H1 (cell line): Measurements from ENCODE around the gene TEX11. TPM values are rescaled to one million over a fixed set of nuclear protein-coding genes. Genes with fewer than 3 reads are reported as not detected.
"Not testable (repeated sequence)": the region's sequence is repeated elsewhere in the genome, so short reads cannot be mapped to it uniquely, and the experiment has no call there.

Experiments used
- CTCF ChIA-PET: fragments of 300-600 bp; sonication (Branson Sonifier 250); formaldehyde crosslinking; loops from one replicate; lab custom pipeline; 2021; ENCODE audit not compliant: partially characterized antibody; lab: Charles Lee
- POLR2A ChIA-PET: fragments of 300-600 bp; sonication (Branson Sonifier 250); formaldehyde crosslinking; loops from one replicate; lab custom pipeline; 2021; ENCODE audit warnings: inconsistent platforms; ENCODE audit not compliant: partially characterized antibody; lab: Charles Lee
- DNase-seq, 2 experiments: peaks; one replicate each; pipeline versions ENCODE4 v3.0.0 to v3.0.0-alpha.2; 2010 to 2022; ENCODE audit warnings: low spot score in 2 of 2, low read depth in 1 of 2, mixed read lengths in 1 of 2
- FAIRE-seq: peaks from 2 replicates; lab custom pipeline; 2011; peaks lifted over from hg19 to GRCh38; lab: Jason Lieb, UNC
- H2AFZ ChIP-seq: 2 replicates; pipeline ENCODE4 v1.8.1; 2012; ENCODE audit warnings: low read length, inconsistent platforms
- H2AK5ac ChIP-seq: 2 replicates; pipeline ENCODE4 v1.6.1; 2013; ENCODE audit warnings: low read depth, low read length
- H2BK120ac ChIP-seq: replicated peaks from 2 replicates; pipeline ENCODE3; 2013; ENCODE audit warnings: low read depth, low read length, inconsistent platforms
- H2BK12ac ChIP-seq: 2 replicates; pipeline ENCODE4 v1.6.1; 2013; ENCODE audit warnings: low read depth, low read length
- H2BK15ac ChIP-seq: 2 replicates; pipeline ENCODE4 v1.6.1; 2013; ENCODE audit warnings: low read length
- H2BK20ac ChIP-seq: 2 replicates; pipeline ENCODE4 v1.6.1; 2013; ENCODE audit warnings: low read length
- H2BK5ac ChIP-seq: 2 replicates; pipeline ENCODE4 v1.6.1; 2013; ENCODE audit warnings: low read depth, low read length
- H3K14ac ChIP-seq: 2 replicates; pipeline ENCODE4 v1.6.1; 2013; ENCODE audit warnings: inconsistent platforms; ENCODE audit not compliant: insufficient read length
- H3K18ac ChIP-seq: 2 replicates; pipeline ENCODE4 v1.6.1; 2013; ENCODE audit warnings: low read length; ENCODE audit errors: extremely low read depth
- H3K23ac ChIP-seq: 2 replicates; pipeline ENCODE4 v1.6.1; 2013; ENCODE audit warnings: inconsistent platforms; ENCODE audit not compliant: insufficient read length
- H3K23me2 ChIP-seq: 2 replicates; pipeline ENCODE4 v1.6.1; 2013; ENCODE audit warnings: low read depth, low read length
- H3K27ac ChIP-seq: 2 replicates; pipeline ENCODE4 v1.6.1; 2011; ENCODE audit warnings: low read depth, low read length, inconsistent platforms
- H3K27me3 ChIP-seq, 4 experiments: replicated peaks in 1 of 4; 1 replicate in 1 of 4; 2 replicates in 3 of 4; pipeline versions ENCODE4 v1.6.1 to v1.8.1; 2011 to 2013; ENCODE audit warnings: low read length in 3 of 4, mild to moderate bottlenecking in 3 of 4, inconsistent platforms in 2 of 4, mixed read lengths in 2 of 4, moderate library complexity in 1 of 4; ENCODE audit not compliant: control insufficient read depth in 3 of 4, insufficient read depth in 3 of 4; ENCODE audit errors: extremely low read depth in 1 of 4
- H3K36me3 ChIP-seq, 4 experiments: 2 replicates each; pipeline versions ENCODE4 v1.6.1 to v1.8.1; 2011 to 2013; ENCODE audit warnings: mild to moderate bottlenecking in 4 of 4, low read length in 3 of 4, moderate library complexity in 2 of 4, control low read depth in 1 of 4, inconsistent platforms in 1 of 4; ENCODE audit not compliant: insufficient read depth in 4 of 4, control insufficient read depth in 2 of 4
- H3K4ac ChIP-seq: replicated peaks from 2 replicates; pipeline ENCODE3; 2013; ENCODE audit warnings: low read length, low read depth, mixed read lengths, inconsistent platforms; ENCODE audit not compliant: insufficient read length
- H3K4me1 ChIP-seq, 4 experiments: replicated peaks in 1 of 4; 1 replicate in 1 of 4; 2 replicates in 3 of 4; pipeline versions ENCODE4 v1.6.1 to v1.8.1; 2011 to 2013; ENCODE audit warnings: low read length in 3 of 4, inconsistent platforms in 2 of 4, mixed read lengths in 1 of 4; ENCODE audit not compliant: insufficient read depth in 4 of 4, control insufficient read depth in 3 of 4
- H3K4me2 ChIP-seq, 2 experiments: 2 replicates each; pipeline versions ENCODE4 v1.6.1 to v1.8.1; 2011 to 2013; ENCODE audit warnings: low read depth in 2 of 2, low read length in 2 of 2, control low read depth in 1 of 2, inconsistent platforms in 1 of 2, mild to moderate bottlenecking in 1 of 2; ENCODE audit not compliant: insufficient read depth in 1 of 2
- H3K4me3 ChIP-seq, 4 experiments: fragments of 200-600, 300-600 bp in 1 of 4; sonication (generic), shearing (Covaris generic), sonication (Bioruptor Twin) in 1 of 4; 2 replicates each; pipeline versions ENCODE4 v1.5.1 to v1.8.1; 2011 to 2016; ENCODE audit warnings: low read length in 4 of 4, low read depth in 3 of 4, control low read depth in 2 of 4, inconsistent platforms in 2 of 4, mild to moderate bottlenecking in 2 of 4, mixed read lengths in 1 of 4, moderate library complexity in 1 of 4; ENCODE audit not compliant: insufficient read depth in 2 of 4; ENCODE audit errors: extremely low read depth in 1 of 4
- H3K56ac ChIP-seq: replicated peaks from 2 replicates; pipeline ENCODE3; 2013; ENCODE audit warnings: low read depth, mild to moderate bottlenecking, mixed read lengths, low read length, inconsistent platforms; ENCODE audit not compliant: insufficient read length
- H3K79me1 ChIP-seq: 2 replicates; pipeline ENCODE4 v1.6.1; 2013; ENCODE audit warnings: low read depth, low read length, control low read depth
- H3K79me2 ChIP-seq, 2 experiments: 2 replicates each; pipeline versions ENCODE4 v1.6.1 to v1.8.1; 2012 to 2013; ENCODE audit warnings: low read length in 2 of 2, mild to moderate bottlenecking in 2 of 2, inconsistent platforms in 1 of 2; ENCODE audit not compliant: insufficient read depth in 2 of 2, control insufficient read depth in 1 of 2
- H3K9ac ChIP-seq, 4 experiments: replicated peaks in 1 of 4; 1 replicate in 1 of 4; 2 replicates in 3 of 4; pipeline versions ENCODE4 v1.6.1 to v1.8.1; 2011 to 2013; ENCODE audit warnings: low read depth in 3 of 4, low read length in 3 of 4, control low read depth in 2 of 4, mild to moderate bottlenecking in 2 of 4, moderate library complexity in 2 of 4, inconsistent platforms in 1 of 4; ENCODE audit errors: extremely low read depth in 1 of 4
- H3K9me3 ChIP-seq, 2 experiments: 2 replicates each; pipeline versions ENCODE4 v1.6.1 to v1.8.1; 2012 to 2013; ENCODE audit warnings: mild to moderate bottlenecking in 2 of 2, moderate library complexity in 2 of 2, control low read depth in 1 of 2, inconsistent platforms in 1 of 2, low read depth in 1 of 2, low read length in 1 of 2, mixed read lengths in 1 of 2; ENCODE audit not compliant: insufficient read depth in 2 of 2
- H4K20me1 ChIP-seq, 2 experiments: replicated peaks in 1 of 2; 2 replicates each; pipeline versions ENCODE3 to v1.8.1; 2011 to 2013; ENCODE audit warnings: inconsistent platforms in 2 of 2, low read length in 2 of 2, mild to moderate bottlenecking in 1 of 2; ENCODE audit not compliant: insufficient read depth in 2 of 2, control insufficient read depth in 1 of 2
- H4K5ac ChIP-seq: 2 replicates; pipeline ENCODE4 v1.6.1; 2013; ENCODE audit warnings: low read length, low read depth, mixed read lengths, inconsistent platforms; ENCODE audit not compliant: insufficient read length
- H4K8ac ChIP-seq: 2 replicates; pipeline ENCODE4 v1.8.0; 2013; ENCODE audit warnings: mild to moderate bottlenecking, moderate library complexity, low read length, inconsistent platforms; ENCODE audit not compliant: insufficient read depth; ENCODE audit errors: extremely low read depth
- H4K91ac ChIP-seq: replicated peaks from 2 replicates; pipeline ENCODE3; 2013; ENCODE audit warnings: low read length, mixed read lengths, inconsistent platforms; ENCODE audit not compliant: insufficient read length
- KDM5A ChIP-seq: fragments of 200-600 bp; IDR thresholded peaks from 2 replicates; pipeline ENCODE4 v1.7.1; 2012; ENCODE audit warnings: mild to moderate bottlenecking, low read length, inconsistent platforms, mixed read lengths
- WGBS, 2 experiments: shearing (Covaris generic) in 1 of 2; methylation state at CpG; one replicate each; pipeline versions ENCODE4 v1.1.6 to v1.1.7; 2013 to 2015; ENCODE audit warnings: low lambda C conversion rate in 2 of 2, mixed read lengths in 2 of 2, inconsistent platforms in 1 of 2, low coverage in 1 of 2, missing lambda C conversion rate in 1 of 2; ENCODE audit not compliant: insufficient replicate concordance in 2 of 2, insufficient coverage in 1 of 2, insufficient read length in 1 of 2; ENCODE audit errors: extremely low coverage in 1 of 2, missing lambda C conversion rate in 1 of 2; 5-methylcytosine and 5-hydroxymethylcytosine counted together
- polyA plus RNA-seq, 7 experiments: library from polyadenylated mRNA; depleted of rRNA in 3 of 7; stranded (reverse) in 5 of 7; unstranded in 2 of 7; fragments of >200 nt in 5 of 7; fragments of 200-250 nt in 2 of 7; gene quantifications; 1 replicate in 5 of 7; 2 replicates in 1 of 7; 4 replicates in 1 of 7; pipeline versions ENCODE4 v1.2.1 to v1.2.3, GENCODE V29; 2011 to 2013; ENCODE audit warnings: missing spikeins in 2 of 7, mixed read lengths in 2 of 7
- total RNA-seq: library from RNA; stranded (reverse); fragmentation: NEBNext Ultra II Directional; extraction: Animal tissue kit (Norgen Biotek cat#: 25700); gene quantifications from 2 replicates; pipeline ENCODE4 v1.2.1, GENCODE V29; 2021

Gene TEX11
- total and polyA plus RNA-seq, 2 of the 8 experiments (the other 6 are each of a cell fraction or from before 2014, with no cell fraction given): 0.11 to 0.74 TPM

DNA sequence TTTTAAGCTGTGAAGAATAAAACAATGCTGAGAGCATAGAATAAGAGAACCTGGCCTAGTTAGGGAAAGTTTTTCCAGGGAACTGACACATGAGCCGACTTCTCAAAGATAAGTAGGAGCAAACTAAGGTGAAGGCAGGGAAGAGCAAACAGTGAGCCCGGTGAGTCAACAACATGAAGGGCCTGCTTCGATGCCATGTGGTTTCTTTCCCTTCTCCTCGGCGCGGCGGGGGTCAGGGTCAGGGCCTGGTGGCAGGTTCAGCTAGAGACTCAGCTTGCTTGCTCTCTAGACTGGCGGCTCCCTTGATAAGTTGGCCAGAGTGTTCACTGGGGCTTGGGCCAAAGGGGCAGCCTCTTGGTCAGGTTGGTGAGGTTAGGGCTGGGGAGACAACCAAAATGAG is 382.8 kb downstream of the TEX11 start:
- no peaks in the 10 kb centered on the region for H3K79me2 ChIP-seq
- H4K8ac ChIP-seq: no peak overlapping the region; the same call in 1 of the 2 replicates
- no peak overlapping the region for H3K4ac ChIP-seq
- no peaks in the 10 kb centered on the region for H3K23me2 ChIP-seq
- no peak overlapping the region for H3K23ac ChIP-seq
- H2BK5ac ChIP-seq: no peak overlapping the region
- H3K27ac ChIP-seq: no peak overlapping the region
- H2AFZ ChIP-seq: no peak overlapping the region
- no peak overlapping the region for H3K18ac ChIP-seq
- H3K36me3 ChIP-seq: no peaks in the 10 kb centered on the region
- peaks cover 2 to 6% of the 10 kb centered on the region in 2 experiments; a peak in 1 of 4 replicates for H3K9me3 ChIP-seq
- no peaks in the 10 kb centered on the region for H3K79me1 ChIP-seq
- H4K20me1 ChIP-seq: no peaks in the 10 kb centered on the region
- H3K14ac ChIP-seq: no peak overlapping the region
- H2AK5ac ChIP-seq: no peak overlapping the region
- TF ChIP-seq KDM5A: no peak
- no peak overlapping the region for H3K4me3 ChIP-seq
- H4K91ac ChIP-seq: no peak overlapping the region
- no peak overlapping the region for H2BK12ac ChIP-seq
- no peak overlapping the region for H2BK20ac ChIP-seq
- FAIRE-seq: no peak
- no peak overlapping the region for H2BK120ac ChIP-seq
- WGBS, 2 experiments: 90% methylated on average over 7 of the region's 8 CpGs; no CpG with 5 or more reads in 1 of the 2 experiments
- no peak for DNase-seq
- H2BK15ac ChIP-seq: no peak overlapping the region
- no peak overlapping the region for H3K4me2 ChIP-seq
- ChIA-PET POLR2A (no interaction called here), CTCF (interaction anchor here (0.6 kb wide), 1 partner anchor 10 kb away, joined by 3 read pairs; no protein-coding TSS in a partner anchor)
- no peak overlapping the region for H4K5ac ChIP-seq
- no peaks in the 10 kb centered on the region for H3K27me3 ChIP-seq
- no peak overlapping the region for H3K9ac ChIP-seq
- no peaks in the 10 kb centered on the region for H3K4me1 ChIP-seq
- no peak overlapping the region for H3K56ac ChIP-seq

DNA sequence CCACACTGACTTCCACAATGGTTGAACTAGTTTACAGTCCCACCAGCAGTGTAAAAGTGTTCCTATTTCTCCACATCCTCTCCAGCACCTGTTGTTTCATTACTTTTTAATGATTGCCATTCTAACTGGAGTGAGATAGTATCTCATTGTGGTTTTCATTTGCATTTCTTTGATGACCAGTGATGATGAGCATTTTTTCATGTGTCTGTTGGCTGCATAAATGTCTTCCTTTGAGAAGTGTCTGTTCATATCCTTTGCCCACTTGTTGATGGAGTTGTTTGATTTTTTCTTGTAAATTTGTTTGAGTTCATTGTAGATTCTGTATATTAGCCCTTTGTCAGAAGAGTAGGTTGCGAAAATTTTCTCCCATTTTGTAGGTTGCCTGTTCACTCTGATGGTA is 392.8 kb downstream of the TEX11 start:
- FAIRE-seq: not testable (repeated sequence)

More for the DNA sequence above, 392.8 kb downstream of the TEX11 start:
- H2BK120ac ChIP-seq, H3K23ac ChIP-seq, H3K4ac ChIP-seq, H4K91ac ChIP-seq, H3K18ac ChIP-seq, H2BK12ac ChIP-seq, H2AFZ ChIP-seq, H3K9ac ChIP-seq, CTCF ChIA-PET, H2BK5ac ChIP-seq, H3K36me3 ChIP-seq, H3K56ac ChIP-seq, H3K79me1 ChIP-seq, H4K20me1 ChIP-seq, H3K23me2 ChIP-seq, DNase-seq, H3K14ac ChIP-seq, H2BK20ac ChIP-seq, H4K5ac ChIP-seq, H3K79me2 ChIP-seq, H3K27me3 ChIP-seq, H3K4me1 ChIP-seq, H3K4me2 ChIP-seq, H2AK5ac ChIP-seq, H3K4me3 ChIP-seq, H3K9me3 ChIP-seq, POLR2A ChIA-PET, H4K8ac ChIP-seq, H2BK15ac ChIP-seq, H3K27ac ChIP-seq: not testable (repeated sequence)
- WGBS, 2 experiments: no CpG with 5 or more reads among the region's 1 CpG
